HEK293T (cell line): Measurements from ENCODE around the gene COMP.

ENCODE experiments used
- BHLHE40 ChIP-seq: fragments of 450-650 bp; IDR thresholded peaks from 2 replicates; pipeline ENCODE4 v1.6.1; 2016; ENCODE audit warnings: mild to moderate bottlenecking, moderate library complexity, borderline replicate concordance
- CTBP1 ChIP-seq: fragments of 450-650 bp; IDR thresholded peaks from 2 replicates; pipeline ENCODE4 v1.6.1; 2016; ENCODE audit warnings: borderline replicate concordance
- ELF4 ChIP-seq: fragments of 450-650 bp; IDR thresholded peaks from 2 replicates; pipeline ENCODE4 v1.6.1; 2017; ENCODE audit warnings: antibody characterized with exemption
- FOXA1 ChIP-seq: fragments of 450-650 bp; IDR thresholded peaks from 2 replicates; pipeline ENCODE4 v1.6.1; 2016; ENCODE audit warnings: mild to moderate bottlenecking
- FOXM1 ChIP-seq: fragments of 450-650 bp; IDR thresholded peaks from 2 replicates; pipeline ENCODE4 v1.6.1; 2017; ENCODE audit warnings: mild to moderate bottlenecking, borderline replicate concordance
- HDGF ChIP-seq: fragments of 450-650 bp; IDR thresholded peaks from 2 replicates; pipeline ENCODE4 v1.6.1; 2017; ENCODE audit warnings: antibody characterized with exemption, borderline replicate concordance
- L3MBTL2 ChIP-seq: fragments of 450-650 bp; conservative IDR thresholded peaks from 2 replicates; pipeline ENCODE4 v1.6.1; 2016; ENCODE audit warnings: mild to moderate bottlenecking
- LEF1 ChIP-seq: fragments of 450-650 bp; IDR thresholded peaks from 2 replicates; pipeline ENCODE4 v1.6.1; 2017; ENCODE audit warnings: mild to moderate bottlenecking, borderline replicate concordance
- NFRKB ChIP-seq: fragments of 450-650 bp; IDR thresholded peaks from 2 replicates; pipeline ENCODE4 v1.6.1; 2016; ENCODE audit warnings: mild to moderate bottlenecking, moderate library complexity
- SP1 ChIP-seq: fragments of 450-650 bp; IDR thresholded peaks from 2 replicates; pipeline ENCODE4 v1.6.1; 2017
- SUZ12 ChIP-seq: fragments of 450-650 bp; IDR thresholded peaks from 2 replicates; pipeline ENCODE4 v1.6.1; 2016; ENCODE audit warnings: mild to moderate bottlenecking
- TARDBP ChIP-seq: fragments of 450-650 bp; IDR thresholded peaks from 2 replicates; pipeline ENCODE4 v1.6.1; 2016
- ZNF384 ChIP-seq: fragments of 450-650 bp; IDR thresholded peaks from 2 replicates; pipeline ENCODE4 v1.6.1; 2016

DNA sequence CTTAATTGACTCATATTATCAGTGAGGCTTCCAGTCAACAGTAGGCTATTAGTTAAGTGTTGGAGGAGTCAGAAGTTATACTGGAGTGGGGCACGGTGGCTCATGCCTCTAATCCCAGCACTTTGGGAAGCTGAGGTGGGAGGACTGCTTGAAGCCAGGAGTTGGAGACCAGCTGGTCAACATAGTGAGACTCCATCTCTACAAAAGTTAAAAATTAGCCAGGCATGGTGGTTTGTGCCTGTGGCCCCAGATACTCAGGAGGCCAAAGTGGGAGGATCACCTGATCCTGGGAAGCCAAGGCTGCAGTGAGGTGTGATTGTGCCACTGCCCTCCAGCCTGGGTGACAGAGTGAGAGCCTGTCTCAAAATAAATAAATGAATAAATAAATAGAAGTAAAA, 53.2 kb downstream of the COMP start:
- no peak for TF ChIP-seq SP1
- no peak for TF ChIP-seq LEF1
- no peak for TF ChIP-seq FOXA1
- TF ChIP-seq BHLHE40: no peak
- no peak for TF ChIP-seq L3MBTL2
- TF ChIP-seq ZNF384: no peak
- no peak for TF ChIP-seq HDGF
- no peak for TF ChIP-seq TARDBP
- no peak for TF ChIP-seq FOXM1
- no peak for TF ChIP-seq ELF4
- TF ChIP-seq CTBP1: no peak
- no peak for TF ChIP-seq SUZ12
- no peak for TF ChIP-seq NFRKB
